H1 (cell line): ENCODE measurements around the gene ZBED1. TPM values are rescaled to one million over a fixed set of nuclear protein-coding genes. Genes with fewer than 3 reads are reported as not detected.

Experiments used
- BCL11A ChIP-seq, 2 experiments: IDR thresholded peaks; one replicate each; pipeline ENCODE4 v1.6.1; 2011; ENCODE audit warnings: low read depth in 2 of 2, low read length in 2 of 2, mild to moderate bottlenecking in 2 of 2
- CHD7 ChIP-seq: fragments of 300-600 bp; sonication (generic); IDR thresholded peaks from 2 replicates; pipeline ENCODE4 v1.7.1; 2012; ENCODE audit warnings: low read length, moderate library complexity, mild to moderate bottlenecking, inconsistent platforms; ENCODE audit not compliant: insufficient replicate concordance
- CREB1 ChIP-seq: IDR thresholded peaks from 2 replicates; pipeline ENCODE4 v1.6.1; 2012; ENCODE audit warnings: inconsistent platforms
- KDM1A ChIP-seq: fragments of 200-600, 300-600 bp; sonication (generic); IDR thresholded peaks from 2 replicates; pipeline ENCODE4 v1.7.1; 2016; ENCODE audit warnings: mild to moderate bottlenecking, low read length, borderline replicate concordance
- MAFK ChIP-seq: IDR thresholded peaks from 2 replicates; pipeline ENCODE4 v1.6.1; 2012; ENCODE audit warnings: low read depth, mild to moderate bottlenecking, improper control_type of control experiment, low read length
- RBBP5 ChIP-seq: IDR thresholded peaks from 2 replicates; pipeline ENCODE4 v1.7.1; 2012; ENCODE audit warnings: low read depth, mild to moderate bottlenecking, inconsistent platforms, low read length, moderate library complexity, borderline replicate concordance
- polyA plus RNA-seq, 7 experiments: library from polyadenylated mRNA; depleted of rRNA in 3 of 7; stranded (reverse) in 5 of 7; unstranded in 2 of 7; fragments of >200 nt in 5 of 7; fragments of 200-250 nt in 2 of 7; gene quantifications; 1 replicate in 5 of 7; 2 replicates in 1 of 7; 4 replicates in 1 of 7; pipeline versions ENCODE4 v1.2.1 to v1.2.3, GENCODE V29; 2011 to 2013; ENCODE audit warnings: missing spikeins in 2 of 7, mixed read lengths in 2 of 7
- total RNA-seq: library from RNA; stranded (reverse); fragmentation: NEBNext Ultra II Directional; extraction: Animal tissue kit (Norgen Biotek cat#: 25700); gene quantifications from 2 replicates; pipeline ENCODE4 v1.2.1, GENCODE V29; 2021

Gene ZBED1
- total and polyA plus RNA-seq, 2 of the 8 experiments (the other 6 are each of a cell fraction or from before 2014, with no cell fraction given): 28.5 to 45.8 TPM

DNA sequence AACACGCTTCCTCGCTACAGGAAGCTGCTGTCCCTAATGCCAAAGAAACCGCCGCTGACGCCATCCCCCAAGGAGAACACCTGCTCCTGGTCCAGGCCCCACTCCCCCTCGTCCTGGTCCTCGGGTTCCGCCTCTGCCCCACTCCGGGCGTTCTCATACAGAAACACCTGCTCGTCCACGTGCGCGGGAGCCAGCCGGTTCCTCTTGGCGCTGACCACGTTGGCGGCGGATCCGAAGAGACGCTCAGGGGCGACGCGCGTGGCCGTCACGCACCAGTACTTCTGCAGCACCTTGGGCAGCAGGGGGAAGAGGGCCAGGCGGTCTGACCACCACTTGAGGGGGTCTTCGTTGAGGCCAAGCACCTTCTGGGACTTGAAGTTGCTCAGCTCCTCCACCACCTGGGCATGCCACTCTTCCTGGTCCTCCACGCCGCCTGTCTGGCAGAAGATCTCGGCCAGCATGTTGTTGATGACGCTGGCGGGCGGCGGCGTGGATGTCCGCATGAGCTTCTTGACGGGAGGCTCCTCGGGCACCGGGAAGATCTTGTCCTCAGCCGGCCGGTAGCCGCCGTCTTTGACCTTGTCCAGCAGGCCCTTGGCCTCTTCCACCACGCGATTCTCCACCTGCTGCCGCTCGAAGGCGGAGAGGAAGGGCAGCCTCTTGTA is 12.0 kb downstream of the ZBED1 start (continued):
- TF ChIP-seq CHD7 (no peak), RBBP5 (no peak), BCL11A (IDR thresholded peaks at IDR 0.05; ENCODE audit: low read depth in 2 of 2, low read length in 2 of 2) (no peak), CREB1 (no peak), MAFK (no peak), KDM1A (no peak)
